SK-N-SH treated with all-trans-retinoic acid at 6 μM for 48 hours (cell line): ENCODE results near the gene MYO1A.

Experiments
- ARNTL ChIP-seq: fragments of 450-650 bp; formaldehyde crosslinking; IDR thresholded peaks from 2 replicates; pipeline ENCODE4 v1.5.0; 2020; ENCODE audit warnings: low read depth, mild to moderate bottlenecking, moderate library complexity, borderline replicate concordance
- CREB5 ChIP-seq: fragments of 250-450 bp; sonication (Bioruptor Pico); IDR thresholded peaks from 2 replicates; pipeline ENCODE4 v1.5.1; 2020; ENCODE audit warnings: low read depth, mild to moderate bottlenecking, moderate library complexity
- CSDC2 ChIP-seq: fragments of 250-450 bp; sonication (Bioruptor Pico); IDR thresholded peaks from 2 replicates; pipeline ENCODE4 v1.5.0; 2020; ENCODE audit warnings: mild to moderate bottlenecking, moderate library complexity
- GLIS3 ChIP-seq: fragments of 250-450 bp; sonication (Bioruptor Pico); IDR thresholded peaks from 2 replicates; pipeline ENCODE4 v1.5.0; 2020; ENCODE audit warnings: mild to moderate bottlenecking, moderate library complexity
- PATZ1 ChIP-seq: fragments of 250-450 bp; sonication (Bioruptor Pico); IDR thresholded peaks from 2 replicates; pipeline ENCODE4 v1.8.0; 2020; ENCODE audit warnings: mild to moderate bottlenecking, moderate library complexity, borderline replicate concordance
- POU6F1 ChIP-seq: fragments of 250-450 bp; sonication (Bioruptor Pico); IDR thresholded peaks from 2 replicates; pipeline ENCODE4 v1.8.0; 2021; ENCODE audit warnings: low read depth, mild to moderate bottlenecking, moderate library complexity, borderline replicate concordance
- TOX ChIP-seq: fragments of 250-450 bp; sonication (Bioruptor Pico); IDR thresholded peaks from 2 replicates; pipeline ENCODE4 v1.8.0; 2021; ENCODE audit warnings: mild to moderate bottlenecking, moderate library complexity, borderline replicate concordance
- ZFP3 ChIP-seq: fragments of 250-450 bp; sonication (Bioruptor Pico); IDR thresholded peaks from 2 replicates; pipeline ENCODE4 v1.5.0; 2020; ENCODE audit warnings: mild to moderate bottlenecking, moderate library complexity
- ZNF70 ChIP-seq: fragments of 450-650 bp; formaldehyde crosslinking; IDR thresholded peaks from 2 replicates; pipeline ENCODE4 v1.5.0; 2020; ENCODE audit warnings: mild to moderate bottlenecking, moderate library complexity

GRCh38 chr12:57016348-57016747 lies 33.6 kb downstream of the MYO1A start, which contains the start of gene TAC3:
- no peak for TF ChIP-seq TOX (CRISPR knock-in tag)
- no peak for TF ChIP-seq GLIS3
- no peak for TF ChIP-seq POU6F1 (CRISPR knock-in tag)
- TF ChIP-seq ZNF70 (CRISPR knock-in tag): no peak
- TF ChIP-seq PATZ1: no peak
- TF ChIP-seq CREB5 (CRISPR knock-in tag): no peak
- no peak for TF ChIP-seq ARNTL (CRISPR knock-in tag)
- no peak for TF ChIP-seq CSDC2 (CRISPR knock-in tag)
- no peak for TF ChIP-seq ZFP3 (CRISPR knock-in tag)
